GM21619 (cell line): ENCODE data around the gene CLEC9A.

Experiments used
- ATAC-seq: cut with Tn5 transposase; IDR thresholded peaks from one replicate; pipeline ENCODE4 v1.9.1; 2021; ENCODE audit not compliant: unreplicated experiment

Gene CLEC9A

DNA sequence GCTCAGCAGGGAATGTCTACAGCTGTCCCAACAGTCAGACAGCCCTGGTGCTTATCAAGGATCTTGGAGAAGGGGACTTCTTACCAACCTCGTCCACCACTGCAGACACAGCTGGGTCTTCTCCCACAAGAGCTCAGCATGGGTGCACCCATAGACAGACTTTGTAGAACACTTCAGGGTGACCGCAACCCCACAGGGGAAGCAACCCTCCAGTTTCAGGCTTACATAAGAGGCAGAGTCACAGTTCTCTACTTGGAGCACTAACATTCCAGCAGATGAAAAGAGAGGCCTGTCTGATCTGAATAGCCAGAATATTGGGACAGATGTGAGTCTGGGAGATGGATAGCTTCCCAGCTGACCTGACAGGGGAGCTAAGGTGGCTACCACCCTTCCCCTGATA lies 71.8 kb downstream of the CLEC9A start:
- ATAC-seq: no peak

DNA sequence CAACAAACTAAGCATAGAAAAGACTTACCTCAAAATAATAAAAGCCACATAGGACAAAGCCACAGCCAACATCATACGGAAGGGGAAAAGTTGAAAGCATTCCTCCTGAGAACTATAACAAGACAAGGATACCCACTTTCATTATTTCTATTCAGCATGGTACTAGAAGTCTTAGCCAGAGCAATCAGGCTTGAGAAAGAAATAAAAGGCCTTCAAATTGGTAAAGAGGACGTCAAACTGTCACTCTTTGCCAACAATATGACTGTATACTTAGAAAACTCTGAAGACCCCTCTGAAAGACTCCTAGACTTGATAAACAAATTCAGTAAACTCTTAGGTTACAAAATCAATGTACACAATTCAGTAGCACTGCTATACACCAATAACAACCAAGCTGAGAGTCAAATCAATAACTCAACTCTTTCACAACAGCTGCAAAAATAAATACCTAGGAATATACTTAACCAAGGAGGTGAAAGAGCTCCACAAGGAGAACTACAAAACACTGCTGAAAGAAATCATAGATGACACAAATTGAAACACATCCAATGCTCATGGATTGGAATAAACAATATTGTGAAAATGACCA lies 79.9 kb downstream of the CLEC9A start:
- ATAC-seq: no peak

DNA sequence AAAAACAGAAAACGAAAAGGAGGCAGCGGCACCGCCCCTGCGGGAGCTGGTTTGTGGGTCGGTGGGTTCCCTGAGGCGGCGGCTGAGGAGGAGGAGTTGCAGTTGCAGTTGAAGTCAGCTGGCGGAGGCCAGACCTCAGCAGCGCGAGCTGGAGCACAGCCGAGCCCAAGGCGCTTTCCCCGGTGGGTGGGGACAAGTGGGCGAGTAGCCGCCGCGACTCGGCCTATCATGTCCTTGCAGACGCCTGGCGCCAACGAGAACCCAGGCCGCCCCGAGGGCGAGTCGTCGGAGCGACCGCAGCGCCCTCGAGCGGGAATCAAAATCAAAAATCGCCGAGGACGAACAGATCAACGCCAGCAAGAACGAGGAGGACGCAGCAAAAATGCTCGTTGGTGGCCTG lies 81.0 kb downstream of the CLEC9A start:
- ATAC-seq: no peak

DNA sequence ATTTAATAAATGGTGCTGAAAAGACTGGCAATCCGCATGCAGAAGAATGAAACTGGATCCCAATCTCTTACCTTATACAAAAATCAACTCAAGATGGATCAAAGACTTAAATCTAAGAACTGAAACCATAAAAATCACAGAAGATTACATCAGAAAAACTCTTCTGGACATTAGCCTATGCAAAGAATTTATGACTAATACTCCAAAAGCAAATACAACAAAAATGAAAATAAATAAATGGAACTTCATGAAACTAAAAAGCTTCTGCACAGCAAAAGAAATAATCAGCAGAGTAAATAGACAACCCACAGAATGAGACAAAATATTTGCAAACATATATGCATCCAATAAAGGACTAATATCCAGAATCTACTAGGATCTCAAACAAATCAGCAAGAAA lies 82.6 kb downstream of the CLEC9A start:
- no peak for ATAC-seq

DNA sequence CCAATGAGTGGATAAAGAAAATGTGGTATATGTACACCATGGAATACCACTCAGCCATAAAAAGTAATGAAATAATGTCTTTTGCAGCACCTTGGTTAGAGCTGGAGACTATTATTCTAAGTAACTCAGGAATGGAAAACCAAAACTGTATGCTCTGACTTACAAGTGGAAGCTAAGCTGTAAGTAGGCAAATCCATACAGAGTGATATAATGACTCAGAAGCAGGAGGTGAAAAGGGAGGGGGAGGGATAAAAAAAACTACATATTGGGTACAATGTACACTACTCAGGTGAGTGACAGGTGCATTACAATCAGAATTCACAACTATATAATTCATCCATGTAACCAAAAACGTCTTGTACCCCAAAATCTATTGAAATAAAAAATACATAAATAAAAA lies 83.4 kb downstream of the CLEC9A start:
- ATAC-seq: no peak

DNA sequence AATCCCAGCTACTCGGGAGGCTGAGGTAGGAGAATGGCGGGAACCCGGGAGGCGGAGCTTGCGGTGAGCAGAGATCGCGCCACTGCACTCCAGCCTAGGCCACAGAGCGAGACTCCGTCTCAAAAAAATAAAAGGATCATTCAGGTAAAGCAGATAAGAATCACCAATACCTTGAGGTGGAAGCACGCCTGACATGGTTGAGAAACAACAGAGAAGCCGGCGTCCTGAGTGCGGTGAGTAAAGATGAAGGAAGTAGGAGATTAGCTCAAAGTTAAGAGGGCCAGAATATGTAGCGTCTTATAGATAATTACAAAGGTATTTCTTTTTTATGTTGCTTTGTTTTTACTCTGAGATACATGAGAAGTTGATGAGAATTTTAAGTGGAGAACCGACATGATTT lies 84.8 kb downstream of the CLEC9A start:
- no peak for ATAC-seq
